Activated CD8-positive, alpha-beta T cell treated with anti-CD3 and anti-CD28 coated beads for 36 hours (primary cell): ENCODE measurements around the gene XPC. TPM values are rescaled to one million over a fixed set of nuclear protein-coding genes. Genes with fewer than 3 reads are reported as not detected.
A peak's percentile ranks its signal among the peaks of the same experiment; 100 is the strongest.

ENCODE experiments used
- ATAC-seq: fragments of 200-7000 bp; cut with Tn5 transposase; one replicate; pipeline ENCODE4 v1.10.0; 2021; ENCODE audit warnings: mild to moderate bottlenecking, moderate library complexity
- CTCF ChIA-PET: fragments of 350-600 bp; sonication (Branson Sonifier 250); formaldehyde crosslinking; loops from one replicate; lab custom pipeline; 2021; ENCODE audit warnings: antibody characterized with exemption; lab: Charles Lee
- POLR2A ChIA-PET: fragments of 350-600 bp; sonication (Branson Sonifier 250); formaldehyde crosslinking; loops from one replicate; lab custom pipeline; 2021; ENCODE audit warnings: antibody characterized with exemption; lab: Charles Lee
- DNase-seq: peaks from one replicate; pipeline ENCODE4 v3.0.0-alpha.2; 2020
- H3K27ac Mint-ChIP-seq: one replicate; pipeline ENCODE4 v1.8.0; 2021; ENCODE audit warnings: mild to moderate bottlenecking, mixed read lengths
- H3K27me3 Mint-ChIP-seq: one replicate; pipeline ENCODE4 v1.8.0; 2021; ENCODE audit warnings: mixed read lengths
- H3K36me3 Mint-ChIP-seq: one replicate; pipeline ENCODE4 v1.8.0; 2021; ENCODE audit warnings: low read depth, mixed read lengths
- H3K4me1 Mint-ChIP-seq: one replicate; pipeline ENCODE4 v1.8.0; 2021; ENCODE audit warnings: low read depth, mixed read lengths
- H3K4me3 Mint-ChIP-seq: one replicate; pipeline ENCODE4 v1.8.0; 2021; ENCODE audit warnings: mild to moderate bottlenecking, moderate library complexity, mixed read lengths
- H3K9me3 Mint-ChIP-seq: one replicate; pipeline ENCODE4 v1.8.0; 2021; ENCODE audit warnings: mixed read lengths
- intact Hi-C: fragments of 100-400 bp; cut with micrococcal nuclease; formaldehyde crosslinking; loops from one replicate; pipeline ENCODE4 v1.10.0; 2022
- total RNA-seq, 2 experiments: library from RNA; stranded (reverse); gene quantifications; one replicate each; pipeline ENCODE4 v1.2.3, GENCODE V29; 2021
- TF ChIP-seq, protein P1 (sequence below): fragments of 200-600 bp; IDR thresholded peaks from one replicate; pipeline ENCODE4 v1.8.0; 2022; ENCODE audit warnings: antibody characterized with exemption, mild to moderate bottlenecking

Gene XPC
- total RNA-seq, 2 experiments from 2014 or later = 23.5 to 24.8 TPM

DNA sequence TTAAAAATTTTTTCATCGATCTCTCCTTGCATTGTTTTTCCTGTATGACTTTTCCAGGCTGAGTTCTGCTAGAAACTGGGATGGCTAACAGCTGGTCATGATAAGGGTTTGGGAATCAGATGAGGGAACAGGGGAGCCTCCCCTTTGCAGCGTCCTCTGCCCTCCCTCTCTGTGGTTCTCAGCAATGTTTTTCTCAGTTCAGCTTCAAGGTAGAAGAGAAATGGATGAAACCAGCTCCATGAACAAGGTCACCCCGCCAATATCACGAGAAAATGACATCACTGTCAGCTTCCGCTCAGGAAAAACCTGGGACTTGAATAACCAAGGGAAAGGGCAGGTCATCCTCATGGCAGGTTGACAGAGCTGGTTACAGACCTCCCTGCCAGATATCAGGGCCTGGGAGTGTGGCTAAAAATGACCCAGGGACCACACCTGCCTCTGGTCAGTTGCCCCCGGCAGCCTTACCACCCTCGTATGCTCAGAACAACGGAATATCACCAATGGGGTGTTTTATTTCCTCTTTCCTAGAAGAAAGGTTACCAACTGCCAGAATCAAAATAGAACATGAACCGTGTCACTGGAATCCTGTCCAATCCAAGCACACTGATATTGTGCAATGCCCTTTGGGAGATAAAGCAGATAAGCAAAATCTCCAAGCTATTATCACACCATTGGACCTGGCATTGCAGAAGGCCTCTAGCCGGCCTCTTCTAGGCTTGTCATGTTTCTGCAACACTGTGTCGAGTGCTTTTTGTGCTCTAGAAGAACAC lies 26.3 kb upstream of the XPC start:
- no peak for ATAC-seq
- CTCF ChIA-PET = interaction anchor here (0.9 to 4.7 kb wide), 26 partner anchors 9 to 548 kb away, joined by 3 to 76 read pairs (median 7); partner anchors contain the start of genes LSM3 and XPC

DNA sequence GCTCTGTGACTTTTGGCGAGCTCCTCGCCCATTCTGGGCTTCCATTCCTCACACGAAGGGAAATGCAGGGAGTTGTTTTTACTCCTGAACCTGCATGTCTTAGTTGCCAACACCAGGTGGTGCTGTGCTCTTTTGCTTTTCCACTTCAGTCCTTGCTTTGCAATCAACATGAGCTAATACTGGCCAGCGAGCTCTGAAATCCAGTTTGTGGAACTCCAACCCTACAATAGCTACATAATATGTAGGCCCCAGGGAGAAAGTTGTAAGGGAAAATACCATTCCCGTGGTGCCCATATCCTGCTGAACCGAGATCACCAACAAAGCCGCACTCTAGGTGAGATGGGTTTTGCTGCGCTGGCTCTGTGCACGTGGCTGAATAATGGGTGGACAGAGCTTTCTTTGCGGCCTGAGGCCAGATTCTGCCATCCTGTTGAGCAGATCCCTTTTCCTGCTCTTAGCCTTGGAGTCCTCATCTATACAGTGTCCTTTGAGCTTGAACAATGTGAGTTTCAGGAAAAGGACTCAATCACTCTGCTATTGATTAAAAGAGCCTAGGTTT lies 25.2 kb upstream of the XPC start:
- H3K27me3 Mint-ChIP-seq = no peaks in the 10 kb centered on the region
- H3K36me3 Mint-ChIP-seq = peaks cover 5% of the 10 kb centered on the region
- CTCF ChIA-PET = interaction anchor here (0.6 to 4.7 kb wide), 62 partner anchors 8 to 577 kb away, joined by 3 to 76 read pairs (median 4); partner anchors contain the start of genes LSM3 and XPC
- TF ChIP-seq, protein P1, sequence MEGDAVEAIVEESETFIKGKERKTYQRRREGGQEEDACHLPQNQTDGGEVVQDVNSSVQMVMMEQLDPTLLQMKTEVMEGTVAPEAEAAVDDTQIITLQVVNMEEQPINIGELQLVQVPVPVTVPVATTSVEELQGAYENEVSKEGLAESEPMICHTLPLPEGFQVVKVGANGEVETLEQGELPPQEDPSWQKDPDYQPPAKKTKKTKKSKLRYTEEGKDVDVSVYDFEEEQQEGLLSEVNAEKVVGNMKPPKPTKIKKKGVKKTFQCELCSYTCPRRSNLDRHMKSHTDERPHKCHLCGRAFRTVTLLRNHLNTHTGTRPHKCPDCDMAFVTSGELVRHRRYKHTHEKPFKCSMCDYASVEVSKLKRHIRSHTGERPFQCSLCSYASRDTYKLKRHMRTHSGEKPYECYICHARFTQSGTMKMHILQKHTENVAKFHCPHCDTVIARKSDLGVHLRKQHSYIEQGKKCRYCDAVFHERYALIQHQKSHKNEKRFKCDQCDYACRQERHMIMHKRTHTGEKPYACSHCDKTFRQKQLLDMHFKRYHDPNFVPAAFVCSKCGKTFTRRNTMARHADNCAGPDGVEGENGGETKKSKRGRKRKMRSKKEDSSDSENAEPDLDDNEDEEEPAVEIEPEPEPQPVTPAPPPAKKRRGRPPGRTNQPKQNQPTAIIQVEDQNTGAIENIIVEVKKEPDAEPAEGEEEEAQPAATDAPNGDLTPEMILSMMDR = peak; percentile 85
- peak; percentile 76 for ATAC-seq
- POLR2A ChIA-PET = interaction anchor here (0.9 kb wide), 2 partner anchors 9 to 80 kb away, joined by 3 read pairs; no protein-coding TSS in a partner anchor
- peak; percentile 48 for DNase-seq
- H3K4me1 Mint-ChIP-seq = no peaks in the 10 kb centered on the region
- H3K9me3 Mint-ChIP-seq = no peaks in the 10 kb centered on the region
- intact Hi-C loops = no loop called here
- H3K4me3 Mint-ChIP-seq = no peak overlapping the region
- no peak overlapping the region for H3K27ac Mint-ChIP-seq

More for the DNA sequence above, 26.3 kb upstream of the XPC start:
- POLR2A ChIA-PET = no interaction called here
- no peak for DNase-seq
- Mint-ChIP-seq H3K36me3 (no peaks in the 10 kb centered on the region), H3K4me3 (no peak overlapping the region), H3K27ac (no peak overlapping the region), H3K27me3 (no peaks in the 10 kb centered on the region), H3K9me3 (no peaks in the 10 kb centered on the region), H3K4me1 (no peaks in the 10 kb centered on the region)
- intact Hi-C loops = no loop called here
- TF ChIP-seq, protein P1 = no peak

DNA sequence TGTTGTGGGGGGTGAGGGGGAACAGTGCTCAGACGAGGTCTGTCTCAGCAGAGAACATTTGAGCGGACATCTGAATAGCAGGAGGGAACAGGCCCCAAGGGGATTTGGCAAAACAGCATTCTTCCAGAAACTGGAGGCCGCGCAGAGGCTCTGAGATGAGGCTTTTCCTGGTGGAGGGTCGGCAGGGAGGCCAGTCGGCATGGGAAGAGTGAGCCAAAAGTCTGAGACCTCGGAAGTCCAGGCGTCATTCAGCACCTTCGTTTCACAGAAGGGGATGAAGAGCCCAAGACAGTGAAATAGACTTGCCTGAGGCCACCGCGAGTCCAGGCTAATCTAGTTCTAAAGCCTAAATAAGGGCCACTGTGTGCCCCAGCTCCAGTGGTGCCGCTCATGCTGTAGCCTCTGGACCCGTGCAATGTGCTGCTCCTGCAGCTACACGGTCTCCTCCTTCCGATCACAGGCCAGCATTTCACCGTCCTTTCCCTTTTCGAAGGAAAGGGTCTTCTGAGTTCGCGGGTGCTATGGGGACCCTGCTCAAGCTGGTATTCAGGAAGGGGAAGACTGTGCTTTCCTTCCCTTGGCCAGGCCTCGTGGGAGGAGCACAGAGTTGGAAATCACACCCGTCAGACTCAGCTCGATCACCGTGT lies 24.6 kb upstream of the XPC start:
- Mint-ChIP-seq H3K27me3 (no peaks in the 10 kb centered on the region), H3K36me3 (peaks cover 8% of the 10 kb centered on the region), H3K4me3 (no peak overlapping the region), H3K4me1 (no peaks in the 10 kb centered on the region), H3K27ac (no peak overlapping the region), H3K9me3 (no peaks in the 10 kb centered on the region)
- ChIA-PET POLR2A (interaction anchor here (0.9 kb wide), 1 partner anchor 79 kb away, joined by 3 read pairs; no protein-coding TSS in a partner anchor), CTCF (interaction anchor here (0.6 to 4.7 kb wide), 49 partner anchors 10 to 578 kb away, joined by 3 to 76 read pairs (median 4); partner anchors contain the start of genes LSM3 and XPC)
- no peak for DNase-seq
- no peak for ATAC-seq
- TF ChIP-seq, protein P1 = no peak
- intact Hi-C loops = no loop called here

DNA sequence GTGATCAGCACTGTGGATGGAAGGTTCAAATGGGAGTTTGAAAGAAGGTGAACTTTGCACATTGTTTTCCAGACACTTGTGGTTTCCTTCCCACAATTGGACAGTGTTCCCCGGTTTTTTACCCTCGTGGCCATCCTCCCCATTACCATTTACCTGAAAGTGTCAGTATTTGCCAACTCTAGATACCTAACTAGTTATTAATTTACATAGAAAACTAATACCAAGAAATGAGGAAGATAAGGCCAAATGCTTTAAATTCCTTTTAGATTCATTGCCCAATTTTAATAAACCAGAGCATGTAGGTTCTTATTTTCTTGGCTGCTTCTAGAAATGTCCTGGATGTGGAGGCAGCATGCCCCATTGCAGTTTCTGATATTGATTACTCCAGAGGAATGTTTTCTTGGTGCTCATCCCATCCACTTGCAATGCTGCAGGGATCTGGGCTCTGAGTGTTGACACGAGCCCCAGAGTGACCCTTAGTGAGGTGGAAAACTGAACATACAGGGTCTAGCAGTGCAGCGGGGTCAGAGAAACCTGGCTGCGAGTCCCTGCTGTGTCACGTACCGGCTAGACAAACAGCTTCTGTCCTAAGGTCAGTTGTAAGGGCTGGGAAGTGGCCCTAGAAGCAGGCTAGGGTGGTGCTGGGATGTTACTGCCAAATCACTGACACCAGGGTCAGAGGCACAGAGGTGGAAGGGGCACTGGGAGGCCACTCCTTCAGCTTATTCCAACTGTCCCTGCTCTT lies 23.7 kb upstream of the XPC start:
- H3K4me1 Mint-ChIP-seq = no peaks in the 10 kb centered on the region
- H3K9me3 Mint-ChIP-seq = no peaks in the 10 kb centered on the region
- H3K27ac Mint-ChIP-seq = no peak overlapping the region
- ChIA-PET CTCF (interaction anchor here (1.3 to 4.7 kb wide), 7 partner anchors 9 to 306 kb away, joined by 3 to 33 read pairs (median 8); no protein-coding TSS in a partner anchor), POLR2A (interaction anchor here (1.0 kb wide), 1 partner anchor 9 kb away, joined by 3 read pairs; no protein-coding TSS in a partner anchor)
- intact Hi-C loops = no loop called here
- H3K27me3 Mint-ChIP-seq = no peaks in the 10 kb centered on the region
- DNase-seq (no peak), ATAC-seq (no peak)
- peaks cover 14% of the 10 kb centered on the region for H3K36me3 Mint-ChIP-seq
- TF ChIP-seq, protein P1 = no peak
- no peak overlapping the region for H3K4me3 Mint-ChIP-seq
